Stomach (tissue), 4 donors: Measurements from ENCODE around the gene RNASET2.

ENCODE experiments used
- CTCF ChIP-seq, 7 experiments: fragments of 450-650 bp in 4 of 7; fragments of 200-600 bp in 3 of 7; sonication (generic) in 3 of 7; IDR thresholded peaks; one replicate each; pipeline ENCODE4 v1.5.1; 2016 to 2019; ENCODE audit warnings: antibody characterized with exemption in 7 of 7, control low read depth in 2 of 7, mild to moderate bottlenecking in 1 of 7
- POLR2A ChIP-seq, 4 donors: fragments of 450-650 bp; IDR thresholded peaks; one replicate each; pipeline ENCODE4 v1.6.1; 2016; ENCODE audit warnings: antibody characterized with exemption in 4 of 4, control low read depth in 2 of 4, mild to moderate bottlenecking in 1 of 4, moderate library complexity in 1 of 4

- TF ChIP-seq CTCF (IDR thresholded peaks at IDR 0.05) (no peak), POLR2A (IDR thresholded peaks at IDR 0.05) (no peak)
Observed at GRCh38 chr6:166939894-166940293, 16.5 kb downstream of the RNASET2 start.
